Trophoblast cell (in vitro differentiated cells and primary cell): ENCODE results near the gene WDR20.

ENCODE experiments used
- DNase-seq, 2 donors: peaks; one replicate each; pipeline ENCODE4 v3.0.0-alpha.2; 2016
- H2AFZ ChIP-seq: 2 replicates; pipeline ENCODE4 v1.6.1; 2013; ENCODE audit warnings: low read length, moderate library complexity, mild to moderate bottlenecking; ENCODE audit not compliant: insufficient read depth, poor library complexity
- H2AK5ac ChIP-seq: 2 replicates; pipeline ENCODE4 v1.6.1; 2013; ENCODE audit warnings: mild to moderate bottlenecking, low read length
- H2BK120ac ChIP-seq: 2 replicates; pipeline ENCODE4 v1.6.1; 2013; ENCODE audit warnings: low read length, mild to moderate bottlenecking, moderate library complexity; ENCODE audit not compliant: insufficient read depth, poor library complexity
- H2BK12ac ChIP-seq: 2 replicates; pipeline ENCODE4 v1.6.1; 2013; ENCODE audit warnings: mild to moderate bottlenecking, low read length, moderate library complexity
- H2BK5ac ChIP-seq: 2 replicates; pipeline ENCODE4 v1.6.1; 2013; ENCODE audit warnings: low read length, low read depth, moderate library complexity, mild to moderate bottlenecking; ENCODE audit not compliant: poor library complexity
- H3K14ac ChIP-seq: 2 replicates; pipeline ENCODE4 v1.6.1; 2013; ENCODE audit warnings: mild to moderate bottlenecking, low read length
- H3K18ac ChIP-seq: 2 replicates; pipeline ENCODE4 v1.6.1; 2013; ENCODE audit warnings: mild to moderate bottlenecking, low read length
- H3K23ac ChIP-seq: 2 replicates; pipeline ENCODE4 v1.6.1; 2013; ENCODE audit warnings: low read length
- H3K27ac ChIP-seq: 2 replicates; pipeline ENCODE4 v1.5.1; 2013; ENCODE audit warnings: low read depth, mild to moderate bottlenecking, inconsistent platforms, low read length, moderate library complexity
- H3K27me3 ChIP-seq: 2 replicates; pipeline ENCODE4 v1.6.1; 2013; ENCODE audit warnings: inconsistent platforms, mild to moderate bottlenecking, low read length, moderate library complexity; ENCODE audit not compliant: insufficient read depth
- H3K36me3 ChIP-seq, 2 experiments: 1 replicate in 1 of 2; 2 replicates in 1 of 2; pipeline ENCODE4 v1.6.1; 2013; ENCODE audit warnings: low read length in 2 of 2, mild to moderate bottlenecking in 2 of 2, moderate library complexity in 1 of 2; ENCODE audit not compliant: insufficient read depth in 2 of 2, control insufficient read depth in 1 of 2
- H3K4ac ChIP-seq: 2 replicates; pipeline ENCODE4 v1.6.1; 2013; ENCODE audit warnings: low read depth, mild to moderate bottlenecking, low read length, moderate library complexity
- H3K4me1 ChIP-seq, 2 experiments: 1 replicate in 1 of 2; 2 replicates in 1 of 2; pipeline ENCODE4 v1.6.1; 2013; ENCODE audit warnings: low read length in 2 of 2, mild to moderate bottlenecking in 2 of 2, moderate library complexity in 1 of 2; ENCODE audit not compliant: insufficient read depth in 2 of 2, control insufficient read depth in 1 of 2
- H3K4me2 ChIP-seq: 2 replicates; pipeline ENCODE4 v1.6.1; 2013; ENCODE audit warnings: inconsistent platforms, mild to moderate bottlenecking, low read length, moderate library complexity
- H3K4me3 ChIP-seq: 2 replicates; pipeline ENCODE4 v1.5.1; 2013; ENCODE audit warnings: mild to moderate bottlenecking, low read depth, low read length, inconsistent platforms
- H3K79me1 ChIP-seq: one replicate; pipeline ENCODE4 v1.6.1; 2013; ENCODE audit warnings: low read length
- H3K79me2 ChIP-seq: 2 replicates; pipeline ENCODE4 v1.6.1; 2013; ENCODE audit warnings: low read length, mild to moderate bottlenecking; ENCODE audit not compliant: control insufficient read depth, insufficient read depth, poor library complexity
- H3K9ac ChIP-seq: 2 replicates; pipeline ENCODE4 v1.6.1; 2013; ENCODE audit warnings: mild to moderate bottlenecking, low read length
- H3K9me3 ChIP-seq: 2 replicates; pipeline ENCODE4 v1.6.1; 2013; ENCODE audit warnings: low read depth, mild to moderate bottlenecking, control low read depth, inconsistent platforms, low read length; ENCODE audit not compliant: insufficient read depth
- H4K12ac ChIP-seq: 2 replicates; pipeline ENCODE4 v1.6.1; 2013; ENCODE audit warnings: low read depth, mild to moderate bottlenecking, low read length, moderate library complexity
- H4K8ac ChIP-seq: 2 replicates; pipeline ENCODE4 v1.6.1; 2013; ENCODE audit warnings: low read depth, mild to moderate bottlenecking, low read length, moderate library complexity
- H4K91ac ChIP-seq: one replicate; pipeline ENCODE4 v1.6.1; 2013; ENCODE audit warnings: low read depth, mild to moderate bottlenecking, low read length, moderate library complexity
- WGBS: extraction: QIAGEN DNeasy Blood & Tissue Kit; methylation state at CpG from one replicate; pipeline ENCODE4 v1.1.7; 2013; ENCODE audit warnings: missing lambda C conversion rate; ENCODE audit not compliant: insufficient read length, insufficient coverage; ENCODE audit errors: extremely low coverage; 5-methylcytosine and 5-hydroxymethylcytosine counted together

The WDR20 gene

DNA sequence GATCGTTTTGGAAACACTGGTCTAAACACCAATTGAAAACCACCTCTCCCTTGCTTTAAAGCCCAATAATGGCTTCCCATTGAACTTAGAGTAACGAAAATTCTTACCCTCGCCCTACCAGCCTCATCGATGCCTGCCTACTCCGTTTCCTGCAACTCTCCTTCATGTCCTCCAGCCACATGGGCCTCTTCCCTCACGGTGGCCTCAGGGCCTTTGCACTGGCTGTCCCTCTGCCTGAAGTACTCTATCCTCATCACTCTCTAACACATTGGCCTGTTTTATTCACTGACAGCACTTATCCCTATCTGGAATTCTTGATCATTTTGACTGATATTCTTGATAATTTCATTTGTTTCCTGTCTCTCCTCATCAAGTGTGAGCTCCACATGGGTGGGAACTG lies 118.4 kb downstream of the WDR20 start:
- H3K27ac ChIP-seq = no peak overlapping the region
- H4K12ac ChIP-seq = no peak overlapping the region
- H3K79me2 ChIP-seq = no peaks in the 10 kb centered on the region
- no CpG with 5 or more reads among the region's 6 CpGs for WGBS
- no peak overlapping the region for H4K8ac ChIP-seq
- H3K4me3 ChIP-seq = no peak overlapping the region
- H2BK5ac ChIP-seq = no peak overlapping the region
- H3K27me3 ChIP-seq = no peaks in the 10 kb centered on the region
- no peak overlapping the region for H2BK120ac ChIP-seq
- H3K36me3 ChIP-seq = no peaks in the 10 kb centered on the region
- peaks cover 6% of the 10 kb centered on the region for H3K9me3 ChIP-seq
- H3K4me2 ChIP-seq = no peak overlapping the region
- no peak overlapping the region for H2BK12ac ChIP-seq
- no peak overlapping the region for H3K23ac ChIP-seq
- no peak overlapping the region for H2AK5ac ChIP-seq
- H4K91ac ChIP-seq = no peak overlapping the region
- H2AFZ ChIP-seq = no peak overlapping the region
- no peak overlapping the region for H3K4ac ChIP-seq
- H3K4me1 ChIP-seq = peaks cover 0 to 4% of the 10 kb centered on the region in 2 experiments
- no peaks in the 10 kb centered on the region for H3K79me1 ChIP-seq
- H3K14ac ChIP-seq = no peak overlapping the region
- peak overlapping the region; percentile 33 for H3K9ac ChIP-seq
- no peak overlapping the region for H3K18ac ChIP-seq
- DNase-seq = no peak
